CD4-positive, alpha-beta T cell treated with Interleukin-17A for 1 hour (primary cell): ENCODE measurements around the gene TBC1D8.
A peak's percentile ranks its signal among the peaks of the same experiment; 100 is the strongest.

Experiments used
- DNase-seq: peaks from one replicate; pipeline ENCODE4 v3.0.0-alpha.2; 2020

The TBC1D8 gene

GRCh38 chr2:101161658-101162057 is 10.5 kb upstream of the TBC1D8 start:
- no peak for DNase-seq

DNA sequence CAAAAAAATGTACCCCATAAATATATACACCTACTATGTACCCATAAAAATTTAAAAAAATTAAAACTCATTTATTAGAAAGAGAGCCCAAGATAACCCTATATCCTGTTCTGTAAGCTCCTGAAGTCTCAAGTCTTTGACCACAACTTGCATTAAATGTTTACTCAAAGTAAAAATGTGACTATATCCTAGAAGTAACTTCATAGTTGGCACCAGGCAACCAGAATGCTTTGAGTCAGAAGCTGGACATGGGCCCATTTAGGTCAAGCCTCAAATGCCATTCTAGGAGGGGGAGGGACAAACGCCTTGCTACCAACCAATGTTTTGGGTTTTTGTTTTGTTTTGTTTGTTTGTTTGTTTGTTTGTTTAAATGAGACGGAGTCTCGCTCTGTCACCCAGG is 9.3 kb upstream of the TBC1D8 start:
- DNase-seq = no peak

DNA sequence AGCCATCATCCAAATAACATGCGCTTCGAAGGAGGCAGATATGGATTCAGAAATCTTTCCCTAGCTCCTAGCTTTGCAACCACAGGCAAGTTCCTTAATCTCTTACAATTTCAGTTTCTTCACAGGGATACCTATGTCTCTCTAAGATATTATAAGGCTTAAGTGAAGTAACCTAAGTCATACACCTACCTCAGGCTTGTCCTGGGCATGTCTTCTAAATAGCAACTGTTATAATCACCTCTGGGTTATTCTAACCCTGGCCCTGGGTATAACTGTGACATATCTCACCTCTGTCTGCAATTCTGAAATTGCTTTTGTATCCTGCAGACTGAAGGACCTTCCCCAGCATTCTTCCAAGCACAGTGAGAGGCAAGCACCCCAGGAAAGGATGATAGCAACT is 8.3 kb upstream of the TBC1D8 start:
- no peak for DNase-seq

DNA sequence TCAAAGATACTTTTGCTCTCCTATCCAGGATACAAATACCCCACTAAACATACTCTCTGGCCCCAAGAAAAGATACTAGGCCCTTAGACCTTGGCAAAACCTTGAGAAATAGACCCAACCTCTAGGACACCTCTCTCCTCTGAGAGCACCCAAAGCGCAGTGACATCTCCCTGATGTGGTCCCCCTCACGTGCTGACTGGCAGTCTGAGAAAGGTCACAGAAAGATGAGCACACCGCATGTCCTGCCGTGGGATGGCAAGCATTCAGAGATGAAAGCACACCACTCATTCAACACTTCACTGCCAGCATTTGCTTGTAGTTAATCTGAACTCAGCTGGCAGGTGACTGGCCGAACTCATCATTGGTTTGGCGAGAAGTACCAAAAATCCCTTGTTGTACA is 6.1 kb upstream of the TBC1D8 start:
- no peak for DNase-seq

GRCh38 chr2:101153787-101154186 is 2.6 kb upstream of the TBC1D8 start:
- no peak for DNase-seq

DNA sequence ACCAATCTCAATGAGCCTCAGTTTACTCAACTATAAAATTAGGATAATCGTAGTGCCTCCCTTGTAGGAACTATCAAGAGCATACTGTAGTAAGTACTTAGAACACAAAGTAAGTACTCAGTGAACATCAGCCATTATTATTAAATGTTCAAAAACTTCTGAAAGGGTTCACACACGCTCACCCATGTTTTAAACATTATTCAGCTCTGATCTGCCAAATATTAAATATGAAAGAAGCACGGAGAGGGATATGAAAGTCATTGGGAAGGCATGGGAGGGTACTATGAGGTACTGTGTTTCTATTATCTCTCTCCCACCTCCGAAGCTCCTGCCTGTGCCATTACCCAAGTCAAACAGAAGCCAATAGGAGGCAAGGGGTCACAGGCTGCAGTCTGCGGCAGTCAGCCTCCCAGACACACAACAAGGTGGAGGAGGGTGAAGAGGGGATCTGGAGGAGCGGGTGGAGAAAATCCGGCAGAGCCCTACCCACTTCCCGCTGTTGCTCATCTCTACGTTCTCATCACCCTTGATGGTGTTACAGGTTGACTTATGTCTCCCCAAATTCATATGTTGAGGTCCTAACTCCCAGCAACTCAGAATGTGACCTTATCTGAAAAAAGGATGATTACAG is 2.0 kb upstream of the TBC1D8 start:
- no peak for DNase-seq

- DNase-seq = peak; percentile 37
Observed at GRCh38 chr2:101152272-101153076, 1.3 kb upstream of the TBC1D8 start.

GRCh38 chr2:101151859-101152271 is 683 bp upstream of the TBC1D8 start:
- peak; percentile 4 for DNase-seq

GRCh38 chr2:101150306-101151145 is 656 bp downstream of the TBC1D8 start:
- DNase-seq = no peak

GRCh38 chr2:101149241-101150192 is 1.7 kb downstream of the TBC1D8 start:
- no peak for DNase-seq

- DNase-seq = no peak
Observed at GRCh38 chr2:101148777-101149176, 2.4 kb downstream of the TBC1D8 start.

- DNase-seq = no peak
Observed at GRCh38 chr2:101147971-101148370, 3.2 kb downstream of the TBC1D8 start.

GRCh38 chr2:101147062-101147461 is 4.1 kb downstream of the TBC1D8 start:
- DNase-seq = no peak

DNA sequence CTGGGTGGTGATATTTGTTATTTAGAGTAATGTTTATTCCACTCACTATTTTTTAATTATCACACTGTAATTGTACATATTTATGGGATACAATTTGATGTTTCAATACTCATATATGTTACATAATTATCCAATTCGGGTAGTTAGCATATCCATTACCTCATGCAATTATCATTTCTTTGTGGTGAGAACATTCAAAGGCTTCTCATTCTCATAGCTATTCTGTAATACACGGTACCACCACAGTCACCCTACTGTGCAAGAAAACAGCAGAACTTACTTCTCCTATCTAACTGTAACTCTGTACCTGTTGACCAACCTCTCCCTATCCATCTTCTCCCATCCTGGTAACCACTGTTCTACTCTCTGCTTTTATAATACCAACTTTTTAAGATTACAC is 4.6 kb downstream of the TBC1D8 start:
- no peak for DNase-seq

GRCh38 chr2:101145406-101145805 is 5.8 kb downstream of the TBC1D8 start:
- DNase-seq = no peak

DNA sequence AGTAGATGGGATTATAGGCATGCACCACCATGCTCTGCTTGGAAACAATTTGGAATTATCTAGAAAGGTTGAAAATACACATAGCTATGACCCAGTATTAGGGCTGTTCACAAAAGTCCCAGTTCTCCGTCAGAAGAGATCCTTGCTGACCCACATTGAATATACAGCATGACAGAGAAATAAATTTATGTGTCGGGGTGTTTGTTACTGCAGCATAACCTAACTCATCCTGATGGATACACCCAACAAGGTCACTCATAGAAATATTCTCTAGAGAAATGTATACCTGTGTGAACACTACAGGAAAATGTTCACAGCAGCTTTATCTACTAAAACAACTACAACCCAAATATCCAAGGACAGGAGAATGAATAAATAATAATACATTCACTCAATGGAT is 9.0 kb downstream of the TBC1D8 start:
- DNase-seq = no peak

- no peak for DNase-seq
Observed at GRCh38 chr2:101140978-101141655, 10.1 kb downstream of the TBC1D8 start.

- no peak for DNase-seq
Observed at GRCh38 chr2:101140237-101140636, 10.9 kb downstream of the TBC1D8 start.

- DNase-seq = no peak
Observed at GRCh38 chr2:101139495-101139894, 11.7 kb downstream of the TBC1D8 start.

DNA sequence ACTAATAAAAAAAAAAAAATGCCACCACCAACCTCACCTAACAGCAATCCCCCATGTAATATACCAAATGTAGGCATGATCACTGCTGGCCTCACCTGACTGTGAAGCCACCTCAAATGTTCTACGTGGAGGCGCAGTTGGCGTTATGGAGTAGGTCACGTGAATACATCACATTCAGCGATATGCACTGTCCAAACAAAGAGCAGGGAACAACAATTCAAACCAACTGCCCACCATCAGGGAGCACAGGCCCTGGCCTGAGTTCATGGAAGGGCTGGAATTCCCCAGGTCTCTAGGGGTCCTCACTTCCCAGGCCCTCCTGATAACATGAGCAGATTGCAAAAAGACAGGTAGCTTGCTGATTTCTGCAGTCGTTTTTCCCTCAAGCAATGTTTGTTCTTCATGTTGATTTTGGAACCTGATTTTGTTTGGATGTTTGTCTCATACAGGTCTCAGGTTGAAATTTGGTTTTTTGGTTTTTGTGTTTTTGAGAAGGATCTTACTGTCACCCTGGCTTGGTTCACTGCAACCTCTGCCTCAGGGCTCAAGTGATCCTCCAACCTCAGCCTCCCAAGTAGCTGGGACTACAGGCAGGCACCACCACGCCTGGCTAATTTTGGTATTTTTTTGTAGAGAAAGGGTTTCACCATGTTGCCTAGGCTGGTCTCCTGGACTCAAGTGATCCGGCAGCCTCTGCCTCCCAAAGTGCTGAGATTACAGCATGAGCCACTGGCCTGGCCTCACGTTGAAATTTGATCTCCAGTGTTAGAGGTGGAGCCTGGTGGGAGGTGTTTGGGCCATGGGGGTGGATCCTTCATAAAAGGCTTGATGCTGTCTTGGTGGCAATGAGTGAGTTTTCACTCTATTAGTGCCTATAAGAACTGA is 15.5 kb downstream of the TBC1D8 start:
- no peak for DNase-seq
